ENCODE data around the gene ATG2A.

DNA sequence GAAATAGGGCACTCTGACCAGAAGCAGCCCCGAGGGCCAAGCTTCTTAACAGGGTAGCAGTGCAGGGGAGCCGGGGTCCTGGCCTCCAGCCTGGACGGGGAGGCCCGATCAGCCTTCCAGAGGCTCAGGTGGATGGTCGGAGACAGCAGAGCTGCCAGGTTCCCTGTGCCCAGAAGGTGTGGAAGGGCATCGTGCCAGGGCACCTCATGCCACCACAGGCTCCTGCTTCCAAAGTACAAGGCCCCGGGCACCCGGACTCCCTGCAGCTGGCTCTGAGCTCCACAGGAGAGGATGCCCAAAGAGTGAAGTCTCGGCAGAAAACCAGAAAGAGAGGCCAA lies 52.9 kb downstream of the ATG2A start:
- TF ChIP-seq, protein P1, sequence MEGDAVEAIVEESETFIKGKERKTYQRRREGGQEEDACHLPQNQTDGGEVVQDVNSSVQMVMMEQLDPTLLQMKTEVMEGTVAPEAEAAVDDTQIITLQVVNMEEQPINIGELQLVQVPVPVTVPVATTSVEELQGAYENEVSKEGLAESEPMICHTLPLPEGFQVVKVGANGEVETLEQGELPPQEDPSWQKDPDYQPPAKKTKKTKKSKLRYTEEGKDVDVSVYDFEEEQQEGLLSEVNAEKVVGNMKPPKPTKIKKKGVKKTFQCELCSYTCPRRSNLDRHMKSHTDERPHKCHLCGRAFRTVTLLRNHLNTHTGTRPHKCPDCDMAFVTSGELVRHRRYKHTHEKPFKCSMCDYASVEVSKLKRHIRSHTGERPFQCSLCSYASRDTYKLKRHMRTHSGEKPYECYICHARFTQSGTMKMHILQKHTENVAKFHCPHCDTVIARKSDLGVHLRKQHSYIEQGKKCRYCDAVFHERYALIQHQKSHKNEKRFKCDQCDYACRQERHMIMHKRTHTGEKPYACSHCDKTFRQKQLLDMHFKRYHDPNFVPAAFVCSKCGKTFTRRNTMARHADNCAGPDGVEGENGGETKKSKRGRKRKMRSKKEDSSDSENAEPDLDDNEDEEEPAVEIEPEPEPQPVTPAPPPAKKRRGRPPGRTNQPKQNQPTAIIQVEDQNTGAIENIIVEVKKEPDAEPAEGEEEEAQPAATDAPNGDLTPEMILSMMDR (IDR thresholded peaks at IDR 0.05; ENCODE audit: low read length): no peak
- TF ChIP-seq EZH2 (optimal IDR thresholded peaks at IDR 0.05; ENCODE audit: low read depth, low read length): no peak

Data from MM.1S (cell line).